ENCODE measurements around the gene CTXN2.

DNA sequence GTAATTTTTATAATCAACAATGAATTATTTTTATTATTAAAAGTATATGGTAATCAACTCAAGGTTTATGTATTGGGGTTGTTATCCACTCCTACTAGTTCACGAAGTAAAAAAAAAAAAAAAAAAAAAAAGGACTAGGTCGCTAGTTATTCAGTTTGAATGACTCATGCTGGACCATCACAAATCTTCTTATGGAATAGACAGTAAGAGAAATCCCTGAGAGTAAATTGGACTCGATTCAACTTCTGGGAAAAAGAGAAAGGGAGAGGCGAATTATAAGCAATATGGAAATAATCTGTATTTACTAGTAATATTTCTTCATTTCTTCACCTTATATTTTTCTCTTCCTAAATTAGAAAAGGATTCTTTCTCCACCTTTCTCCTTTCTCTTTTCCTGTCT, 15.4 kb upstream of the CTXN2 start:
- no peak for TF ChIP-seq CTCF (IDR thresholded peaks at IDR 0.05 in 8 of 11, conservative IDR thresholded peaks at IDR 0.05 in 3 of 11)
- no peak for TF ChIP-seq POLR2A (IDR thresholded peaks at IDR 0.05)

Measured in spleen (tissue), 7 donors.